Medulla oblongata (tissue), 1 donor: ENCODE results near the gene FABP7.

Source experiments
- DNase-seq: peaks from one replicate; pipeline ENCODE4 v3.0.0-alpha.2; 2015; ENCODE audit errors: extremely low spot score

Gene FABP7

DNA sequence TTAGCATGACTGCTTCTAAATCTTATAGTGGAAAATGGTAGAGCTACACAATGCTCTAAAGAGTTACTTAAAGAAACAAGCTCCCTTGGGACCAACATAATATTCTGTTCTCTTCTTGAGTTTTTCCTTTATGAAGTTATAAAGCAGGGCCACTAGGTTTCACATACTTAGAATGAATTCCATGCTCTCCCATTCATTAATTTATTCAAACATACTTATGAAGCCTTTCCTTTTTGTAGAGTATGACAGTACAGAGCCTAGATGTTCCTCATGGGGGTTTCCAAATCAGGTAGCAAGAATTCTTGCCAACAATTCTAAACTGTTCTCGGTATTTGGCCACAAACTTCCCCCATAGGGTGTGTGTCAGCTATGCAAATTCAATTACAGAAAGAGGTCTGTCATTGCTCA is 20.6 kb upstream of the FABP7 start:
- no peak for DNase-seq

DNA sequence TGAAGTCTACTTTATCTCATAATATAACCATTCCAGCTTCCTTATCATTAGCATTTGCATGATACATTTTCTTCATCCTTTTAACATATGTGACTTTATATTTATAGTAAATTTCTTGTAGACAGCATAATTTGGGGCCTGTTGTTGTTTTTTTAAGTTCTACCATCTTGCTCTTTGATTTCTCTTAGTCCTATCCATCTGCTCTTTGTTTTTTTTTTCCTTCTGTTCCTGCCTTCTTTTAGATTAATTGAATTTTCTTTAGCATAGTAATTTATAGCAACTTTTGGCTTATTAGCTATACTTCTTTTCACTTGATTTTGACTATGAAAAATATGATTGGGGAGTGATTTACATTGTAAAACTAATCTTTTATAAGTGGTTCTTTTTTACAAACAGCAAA is 19.2 kb upstream of the FABP7 start:
- DNase-seq, result no peak

DNA sequence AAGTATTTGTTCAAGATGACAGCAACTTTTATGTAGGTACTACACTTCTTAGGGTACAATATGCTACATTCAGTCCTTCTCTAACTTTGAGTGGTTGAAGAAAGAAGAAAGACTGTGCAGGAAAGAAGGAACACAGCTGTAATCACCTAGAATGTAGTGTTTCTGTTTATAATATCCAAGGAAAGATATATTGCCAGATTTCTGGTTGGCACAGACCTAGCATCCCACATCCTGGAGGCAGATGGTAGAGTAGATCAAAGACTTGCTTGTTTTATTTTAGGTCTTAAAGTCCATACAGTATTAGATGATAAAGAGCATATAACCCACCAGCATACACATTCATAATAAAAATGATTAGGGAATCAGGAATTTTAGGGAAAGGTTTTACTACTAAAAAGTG is 13.3 kb upstream of the FABP7 start:
- DNase-seq, result no peak

DNA sequence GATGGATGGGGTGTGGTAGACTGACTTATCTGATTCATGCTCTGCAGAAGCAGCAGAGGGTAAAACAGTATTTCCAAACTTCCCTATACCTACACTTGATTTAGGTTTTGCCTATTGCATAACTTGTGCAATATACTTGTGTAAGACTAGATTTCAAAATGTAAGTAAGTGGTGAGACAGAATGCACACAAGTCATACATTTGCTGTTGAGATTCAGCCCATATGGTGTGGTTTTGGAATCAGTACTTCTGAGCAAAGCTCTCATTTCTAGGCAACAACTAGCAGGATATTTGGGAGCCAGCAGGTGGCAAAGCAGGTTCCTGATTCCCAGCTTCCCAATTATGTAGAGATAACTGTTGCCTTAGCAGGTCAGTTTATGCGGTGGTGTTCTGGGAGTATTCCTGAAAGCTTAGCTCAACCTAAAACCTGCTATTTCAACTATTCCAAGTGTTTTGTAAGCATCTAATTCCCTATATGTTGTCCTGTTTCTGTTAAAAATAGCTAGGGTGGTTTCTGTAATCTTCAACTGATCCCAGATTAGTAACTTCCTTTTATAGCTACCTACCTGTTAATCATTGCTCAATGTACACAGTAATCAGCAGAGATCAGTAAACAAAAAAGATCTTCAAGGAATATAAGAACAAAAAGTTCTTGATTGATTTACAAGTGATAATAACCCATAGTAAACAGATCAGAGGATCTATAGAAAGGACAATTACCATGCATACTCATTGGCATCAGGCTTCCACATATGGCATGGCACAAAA is 8.5 kb upstream of the FABP7 start:
- DNase-seq, result no peak

DNA sequence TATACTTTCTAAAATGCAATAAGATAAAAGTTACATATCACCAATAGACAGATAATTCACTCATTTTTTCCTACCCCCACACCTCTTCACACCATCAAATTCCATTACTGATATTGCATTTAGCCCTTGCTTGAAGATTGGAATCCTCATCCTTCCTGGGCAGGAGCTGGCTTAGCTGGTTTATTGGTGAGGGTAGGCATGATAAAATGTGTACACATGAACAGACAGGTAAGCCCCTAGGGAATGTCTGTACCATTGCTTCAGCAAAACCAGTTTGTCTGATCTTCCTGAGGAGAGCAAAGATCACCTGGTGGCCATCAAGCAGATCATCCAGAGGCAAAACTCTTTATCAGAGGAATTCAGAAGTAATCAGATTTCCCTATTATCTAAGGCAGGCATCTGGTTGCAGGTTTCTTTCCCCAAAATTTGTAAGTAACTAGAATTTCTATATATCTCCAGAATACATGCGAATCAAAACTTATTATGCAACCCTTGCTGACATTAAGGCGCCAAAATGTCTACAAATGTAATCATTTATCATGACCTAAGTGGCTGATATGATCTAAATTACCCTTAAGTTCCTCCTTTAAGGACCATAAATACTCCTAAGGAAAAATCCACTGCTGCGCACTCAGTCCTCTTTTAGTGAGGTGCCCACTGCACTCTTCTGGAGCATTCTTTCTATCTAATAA is 6.6 kb upstream of the FABP7 start:
- DNase-seq, result no peak

DNA sequence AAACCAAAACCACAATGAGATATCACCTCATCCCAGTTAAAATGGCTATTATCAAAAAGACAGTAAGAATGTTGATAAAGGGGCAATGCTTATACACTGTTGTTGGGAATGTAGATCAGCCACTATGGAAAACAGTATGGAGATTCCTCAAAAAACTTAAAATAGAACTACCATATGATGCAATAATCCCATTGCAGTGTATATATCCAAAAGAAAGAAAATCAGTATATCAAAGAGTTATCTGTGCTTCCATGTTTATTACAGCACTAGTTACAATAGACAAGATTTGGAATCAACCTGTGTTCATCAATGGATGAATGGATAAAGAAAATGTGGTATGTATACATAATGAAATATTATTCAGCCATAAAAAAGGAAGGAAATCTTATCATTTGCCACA is 3.5 kb upstream of the FABP7 start:
- DNase-seq, result no peak

DNA sequence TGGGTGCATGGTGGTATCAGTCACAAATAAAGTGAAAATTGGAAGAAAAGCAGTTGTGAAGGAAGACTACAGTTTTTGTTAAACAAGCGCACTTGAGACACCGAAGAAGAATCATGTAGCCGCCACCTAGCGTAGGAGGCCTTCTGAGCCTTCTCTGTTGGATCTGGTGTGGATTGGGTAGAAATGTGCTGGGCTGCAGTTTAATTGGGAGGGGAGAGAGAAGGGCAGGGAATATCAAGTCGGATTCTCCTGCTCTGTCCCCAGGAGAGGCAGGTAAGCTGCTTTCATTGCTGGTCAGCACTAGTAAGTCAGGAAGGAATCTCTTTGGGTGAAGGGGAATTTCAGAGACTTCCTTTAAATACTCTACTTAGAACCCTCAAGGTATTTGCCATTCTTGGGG is 1.2 kb upstream of the FABP7 start:
- no peak for DNase-seq

DNA sequence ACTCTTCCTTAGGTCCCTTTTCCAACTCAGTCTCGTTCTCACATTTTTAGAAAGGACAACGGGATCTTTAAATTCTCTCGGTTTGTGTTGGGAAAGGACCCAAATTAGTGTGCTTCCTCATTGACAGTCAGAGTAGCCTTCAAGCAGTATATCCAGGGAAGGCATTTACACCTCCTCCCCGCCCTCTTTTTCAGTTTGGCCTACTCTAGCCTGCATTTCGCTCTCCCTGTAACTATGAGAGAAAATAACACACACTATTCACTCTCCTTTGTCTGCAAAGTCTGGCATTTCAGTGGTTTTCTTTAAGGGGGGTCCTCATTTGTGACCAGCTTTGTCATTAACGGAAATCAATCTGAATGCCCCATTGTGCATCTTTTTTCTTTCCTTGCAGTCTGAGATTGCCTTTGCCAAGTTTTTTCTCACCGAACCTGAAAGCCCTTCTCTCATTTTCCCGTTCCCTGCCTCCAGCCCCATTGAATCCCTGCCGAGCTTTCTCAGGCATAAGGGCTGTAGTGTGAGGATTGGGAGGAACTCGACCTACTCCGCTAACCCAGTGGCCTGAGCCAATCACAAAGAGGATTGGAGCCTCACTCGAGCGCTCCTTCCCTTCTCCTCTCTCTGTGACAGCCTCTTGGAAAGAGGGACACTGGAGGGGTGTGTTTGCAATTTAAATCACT is 393 bp upstream of the FABP7 start:
- peak; percentile 79 for DNase-seq

DNA sequence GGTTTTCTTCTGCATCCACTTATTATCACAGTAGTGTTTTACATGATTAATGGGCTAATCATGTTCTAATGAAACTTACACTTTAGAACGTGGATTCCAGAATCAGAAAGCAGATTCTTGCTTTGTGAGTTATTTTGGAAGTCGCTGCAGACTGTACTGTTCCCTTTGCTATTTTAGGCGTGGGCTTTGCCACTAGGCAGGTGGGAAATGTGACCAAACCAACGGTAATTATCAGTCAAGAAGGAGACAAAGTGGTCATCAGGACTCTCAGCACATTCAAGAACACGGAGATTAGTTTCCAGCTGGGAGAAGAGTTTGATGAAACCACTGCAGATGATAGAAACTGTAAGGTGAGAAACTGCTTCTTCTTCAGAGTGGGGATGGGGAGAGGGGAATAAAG is 598 bp downstream of the FABP7 start:
- DNase-seq, result no peak

DNA sequence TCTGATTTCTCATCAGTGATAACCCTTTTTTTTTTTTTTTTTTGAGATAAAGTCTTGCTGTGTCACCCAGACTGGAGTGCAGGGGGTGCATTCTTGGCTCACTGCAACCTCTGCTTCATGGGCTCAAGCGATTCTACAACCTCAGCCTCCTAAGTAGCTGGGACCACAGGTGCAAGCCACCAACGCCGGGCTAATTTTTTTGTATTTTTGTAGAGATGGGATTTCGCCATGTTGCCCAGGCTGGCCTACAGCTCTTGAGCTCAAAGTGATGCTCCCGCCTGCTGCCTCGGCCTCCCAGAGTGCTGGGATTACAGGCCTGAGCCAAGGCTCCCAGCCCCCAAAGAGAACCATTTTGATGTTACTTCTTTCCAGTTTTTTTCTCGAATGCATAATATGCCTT is 2.2 kb downstream of the FABP7 start:
- no peak for DNase-seq

DNA sequence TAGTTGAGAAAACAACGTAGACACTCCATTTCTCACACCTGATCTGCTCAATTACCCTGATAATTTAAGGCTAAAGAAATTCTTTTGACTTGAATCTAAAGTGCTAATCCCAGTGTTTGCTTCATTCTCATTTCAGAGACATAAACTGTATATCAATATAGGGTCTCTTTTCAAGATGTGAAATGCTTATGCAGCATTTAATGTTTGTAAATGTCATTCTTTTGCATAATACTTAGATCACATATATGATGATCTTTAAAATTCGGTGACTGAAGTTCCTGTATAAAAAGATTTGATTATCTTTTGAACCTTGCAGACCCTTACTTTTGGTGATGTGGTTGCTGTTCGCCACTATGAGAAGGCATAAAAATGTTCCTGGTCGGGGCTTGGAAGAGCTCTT is 3.9 kb downstream of the FABP7 start:
- DNase-seq, result no peak

DNA sequence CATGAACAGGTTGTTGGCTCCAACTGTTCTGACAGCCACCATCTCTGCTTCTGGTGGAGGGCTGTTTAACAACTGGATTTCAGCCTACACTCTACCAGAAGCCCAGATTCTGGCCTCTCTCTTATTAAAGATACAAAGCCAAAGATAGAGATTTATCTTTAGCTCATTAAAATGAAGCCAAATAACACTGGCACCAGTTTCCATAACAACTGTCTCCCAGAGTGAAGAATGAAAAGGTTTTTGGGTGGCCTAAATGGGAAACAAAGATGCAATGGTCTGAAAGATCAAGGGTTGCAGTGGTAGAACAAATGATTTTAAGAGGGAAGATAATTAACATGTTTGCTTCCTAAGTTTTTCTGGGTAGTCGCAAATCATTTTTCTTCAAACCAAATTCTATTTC is 6.4 kb downstream of the FABP7 start:
- DNase-seq, result no peak

DNA sequence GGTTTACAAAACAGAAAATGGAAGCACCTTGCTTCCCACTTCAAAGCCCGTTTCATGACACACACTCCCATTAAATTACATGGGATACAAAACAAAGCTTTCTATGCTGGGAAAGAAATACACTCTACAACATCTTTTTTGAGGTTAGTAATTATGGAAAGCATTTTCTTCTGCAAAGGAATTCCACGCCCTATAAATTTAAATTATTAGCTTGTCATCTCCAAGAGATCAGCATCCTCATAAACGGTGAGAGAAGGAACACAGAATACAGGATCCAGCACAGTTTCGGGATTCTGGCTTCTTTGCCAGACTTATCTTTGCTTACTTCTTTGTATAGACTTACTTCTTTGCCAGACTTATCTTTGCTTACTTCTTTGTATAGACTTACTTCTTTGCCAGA is 8.2 kb downstream of the FABP7 start:
- no peak for DNase-seq

DNA sequence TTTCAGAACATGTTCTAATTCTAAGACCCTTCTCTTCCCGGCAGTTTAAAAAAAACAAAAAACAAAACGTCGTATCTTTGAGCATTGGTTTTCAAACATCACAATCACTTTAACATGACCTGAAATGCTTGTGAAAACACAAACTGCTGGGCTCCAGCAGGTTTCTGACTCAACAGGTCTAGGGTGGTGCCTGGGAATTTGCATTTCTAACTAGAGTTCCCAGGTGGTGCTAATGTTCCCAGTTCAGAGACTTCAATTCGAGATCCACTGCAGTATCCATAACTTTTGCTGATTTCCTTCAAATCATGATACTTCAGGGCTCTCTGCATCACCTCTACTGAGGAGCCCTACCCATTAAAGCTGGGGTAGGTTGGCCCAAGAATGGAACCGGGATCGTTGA is 8.7 kb downstream of the FABP7 start:
- no peak for DNase-seq

DNA sequence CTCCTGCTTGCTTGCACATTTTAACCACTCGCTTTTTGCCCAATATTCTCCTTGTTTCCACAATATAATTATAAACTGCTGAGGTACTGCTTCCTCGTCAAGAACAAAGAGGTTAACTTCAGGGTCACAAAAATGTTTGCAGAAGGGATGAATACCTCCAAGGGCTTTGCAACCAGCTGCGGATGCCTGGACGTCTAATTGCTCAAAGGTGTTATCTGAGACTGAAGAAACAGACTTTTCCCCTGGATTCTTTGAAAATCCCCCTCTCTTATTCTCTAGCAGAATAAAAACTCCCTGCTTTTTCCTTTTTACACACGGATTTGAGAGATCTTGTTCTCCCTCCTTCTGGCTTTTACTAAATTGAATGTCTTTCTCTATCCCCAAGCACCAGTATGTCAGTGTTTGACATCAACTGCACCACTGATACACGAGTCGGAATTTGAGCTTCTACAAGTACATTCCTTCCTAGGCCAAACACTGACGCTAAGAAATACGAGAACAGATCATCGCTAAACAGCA is 9.2 kb downstream of the FABP7 start:
- DNase-seq, result no peak

DNA sequence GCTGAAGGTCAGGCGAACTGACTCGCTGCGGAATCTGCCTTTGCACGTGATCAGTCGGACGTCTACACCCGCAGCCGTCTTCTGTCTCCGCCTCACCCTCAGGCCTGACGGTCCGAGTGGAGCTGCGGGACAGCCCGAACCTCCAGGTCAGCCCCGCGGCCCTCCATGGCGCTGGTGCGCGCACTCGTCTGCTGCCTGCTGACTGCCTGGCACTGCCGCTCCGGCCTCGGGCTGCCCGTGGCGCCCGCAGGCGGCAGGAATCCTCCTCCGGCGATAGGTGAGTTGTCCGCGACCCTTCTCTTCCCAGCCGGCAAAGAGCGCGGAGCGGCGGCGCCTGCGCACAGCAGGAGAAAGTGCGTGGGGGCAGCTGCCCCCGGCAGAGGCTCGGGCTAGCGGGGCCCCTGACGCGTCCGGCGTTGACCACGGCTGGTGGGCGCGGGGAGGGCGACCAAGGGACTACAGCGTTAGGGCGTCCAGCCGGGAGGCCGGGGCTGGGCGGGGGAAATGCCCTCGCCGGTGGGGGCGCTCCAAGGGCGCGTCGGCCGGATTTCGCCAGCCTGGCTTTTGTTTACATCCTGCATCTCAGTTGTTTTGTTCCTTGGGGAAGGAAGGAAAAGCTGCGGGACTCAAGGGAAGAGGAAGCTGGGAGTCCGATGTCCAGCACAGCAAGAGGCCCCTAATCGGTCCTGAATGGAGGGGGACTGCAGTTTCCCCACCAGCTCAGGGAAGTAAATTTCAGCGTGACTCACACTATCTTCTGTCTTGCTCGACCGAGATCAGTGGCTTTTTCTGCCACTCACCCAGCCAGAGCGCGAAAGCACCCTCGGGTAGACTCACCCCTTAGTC is 9.9 kb downstream of the FABP7 start, which contains the start of gene SMPDL3A:
Gene SMPDL3A (plus strand): TSS at position 77 of the 846 bp plus-strand sequence. CDS start 89 bp downstream, at position 166.
- DNase-seq, result peak; percentile 77

DNA sequence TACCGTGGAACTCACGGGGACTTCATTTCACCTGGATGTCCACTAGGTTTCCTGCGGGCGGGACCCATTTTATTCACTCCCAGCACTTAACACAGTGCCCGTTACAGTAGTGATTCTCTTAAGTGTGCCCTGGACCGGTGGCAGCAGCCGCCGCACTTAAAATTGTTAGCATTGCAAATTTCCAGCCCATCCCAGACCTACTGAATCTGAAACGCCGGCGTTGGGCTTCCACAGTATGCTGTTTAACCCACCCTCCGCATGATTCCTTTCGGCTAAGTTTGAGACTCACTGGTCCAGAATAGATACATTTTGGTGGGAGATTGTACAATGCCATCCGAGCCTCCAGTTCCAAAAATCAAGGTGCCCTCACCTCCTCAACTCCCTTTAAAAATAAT is 10.5 kb downstream of the FABP7 start:
- no peak for DNase-seq

DNA sequence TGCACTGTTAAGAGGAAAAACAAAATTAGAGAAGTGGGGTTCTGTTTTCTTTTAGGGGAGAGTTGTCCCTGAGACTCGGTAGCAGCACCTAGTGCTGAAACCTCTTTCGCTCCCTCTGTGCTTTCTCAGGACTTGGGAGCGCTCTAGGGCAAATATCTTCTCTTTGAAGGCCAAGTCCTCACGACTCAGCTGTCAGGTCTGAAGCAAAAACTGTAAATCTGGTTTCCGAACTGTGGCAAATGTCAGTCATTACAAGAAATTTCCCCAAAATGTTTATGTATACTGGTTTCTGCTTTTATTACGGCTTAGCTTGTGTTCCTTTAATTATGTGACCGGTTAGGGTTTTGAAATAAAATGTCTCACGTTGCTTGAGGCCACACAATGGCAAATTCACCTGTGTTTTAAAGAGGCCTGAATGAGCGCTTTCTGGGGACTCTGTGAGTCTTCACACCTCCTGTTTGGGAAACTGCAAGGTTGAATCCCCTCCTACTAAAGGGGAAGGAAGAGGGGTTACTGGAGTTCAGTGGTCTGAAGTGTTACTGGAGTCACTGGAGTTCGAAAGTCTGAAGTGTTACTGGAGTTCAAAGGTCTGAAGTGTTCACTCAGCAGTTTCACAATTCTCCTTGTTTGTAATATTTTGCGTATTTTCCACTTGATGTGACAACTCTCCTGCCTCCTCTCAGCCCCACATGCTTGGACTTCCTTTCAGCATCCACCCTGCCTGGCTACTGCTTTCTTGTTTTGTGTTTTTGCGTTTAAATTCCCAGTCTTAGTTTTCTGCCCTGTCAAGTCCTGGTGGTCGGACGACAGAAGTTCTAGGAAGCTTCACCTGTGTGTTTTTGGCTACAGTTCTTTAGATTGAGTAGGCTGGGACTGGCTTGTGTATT is 11.2 kb downstream of the FABP7 start:
- DNase-seq, result peak; percentile 64

DNA sequence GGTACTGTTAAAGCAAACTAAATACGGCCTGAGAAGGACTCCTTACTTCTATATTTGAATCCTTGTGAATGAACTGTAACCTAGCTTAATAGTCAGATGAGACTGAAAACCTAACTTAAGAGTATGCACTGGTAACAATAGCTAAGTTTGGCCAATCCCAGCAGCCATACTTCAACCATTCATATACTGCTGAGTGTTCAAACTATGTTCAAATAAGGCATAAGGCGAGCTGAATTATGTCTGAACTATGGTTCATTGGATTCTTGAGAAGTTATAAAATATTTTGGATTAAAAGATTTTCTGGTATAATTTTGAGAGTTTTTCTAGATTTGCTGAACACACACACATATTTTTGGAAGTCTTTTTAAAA is 11.8 kb downstream of the FABP7 start:
- DNase-seq, result no peak

DNA sequence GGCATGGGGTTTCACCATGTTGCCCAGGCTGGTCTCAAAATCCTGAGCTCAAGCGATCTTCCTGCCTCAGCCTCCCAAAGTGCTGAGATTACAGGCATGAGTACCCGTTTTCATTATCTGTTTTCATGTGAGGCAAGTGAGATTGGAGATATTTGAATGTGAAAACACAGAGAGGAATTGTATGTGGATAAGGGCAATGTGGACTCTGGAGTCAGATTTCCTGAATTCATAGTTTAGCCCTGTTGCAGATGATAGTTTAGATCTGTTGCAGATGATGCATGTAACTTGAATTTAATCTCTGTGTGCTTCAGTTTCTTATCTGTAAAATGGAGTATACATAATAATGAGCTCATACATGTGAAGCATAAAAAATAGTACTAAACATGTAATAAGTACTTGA is 13.2 kb downstream of the FABP7 start:
- DNase-seq, result no peak

DNA sequence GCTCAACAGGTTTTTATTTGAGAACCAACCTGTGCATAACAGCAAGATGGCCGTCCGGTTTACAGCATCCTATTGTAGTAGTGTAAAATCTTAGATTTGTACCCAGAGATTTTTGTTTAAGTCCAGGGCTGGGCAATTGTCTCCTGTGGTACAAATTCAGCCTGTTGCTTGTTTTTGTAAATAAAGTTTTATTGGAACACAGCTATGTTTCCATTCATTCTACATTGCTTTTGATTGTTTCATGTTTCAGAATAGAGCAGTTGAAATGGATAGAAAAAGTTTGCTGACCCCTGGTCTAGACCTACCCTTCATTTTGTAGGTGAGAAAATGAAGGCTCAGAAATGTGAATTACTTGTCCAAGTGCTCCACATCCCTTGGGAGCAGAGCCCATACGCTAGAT is 18.0 kb downstream of the FABP7 start:
- DNase-seq, result no peak
